Gastrocnemius medialis (tissue), 4 donors: ENCODE measurements around the gene OR6C3. TPM values are rescaled to one million over a fixed set of nuclear protein-coding genes. Genes with fewer than 3 reads are reported as not detected.
"Not testable (repeated sequence)": the region's sequence is repeated elsewhere in the genome, so short reads cannot be mapped to it uniquely, and the experiment has no call there.

Source experiments
- ATAC-seq, 2 donors: fragments of 150-250 bp; one replicate each; pipeline ENCODE4 v1.9.1; 2016
- DNase-seq, 2 donors: peaks; one replicate each; pipeline ENCODE4 v3.0.0-alpha.2; 2019
- H3K27ac ChIP-seq, 4 donors: fragments of 200-600 bp; sonication (generic); 1 replicate in 1 of 4; 2 replicates in 3 of 4; pipeline ENCODE4 v1.5.1; 2016 to 2018; ENCODE audit warnings: mild to moderate bottlenecking in 2 of 4, moderate library complexity in 1 of 4
- H3K27me3 ChIP-seq, 3 donors: fragments of 200-600 bp; sonication (generic) in 2 of 3; 1 replicate in 1 of 3; 2 replicates in 2 of 3; pipeline versions ENCODE4 v1.5.1 to v1.6.0; 2016 to 2019; ENCODE audit warnings: mild to moderate bottlenecking in 1 of 3, moderate library complexity in 1 of 3
- H3K36me3 ChIP-seq, 2 donors: fragments of 200-600 bp; sonication (generic) in 1 of 2; one replicate each; pipeline ENCODE4 v1.5.1; 2017 to 2018
- H3K4me1 ChIP-seq, 2 donors: fragments of 200-600 bp; sonication (generic) in 1 of 2; one replicate each; pipeline ENCODE4 v1.5.1; 2016 to 2017; ENCODE audit warnings: mild to moderate bottlenecking in 2 of 2
- H3K4me3 ChIP-seq, 4 donors: fragments of 200-600 bp; sonication (generic) in 3 of 4; 1 replicate in 1 of 4; 2 replicates in 3 of 4; pipeline ENCODE4 v1.5.1; 2016 to 2019; ENCODE audit warnings: mild to moderate bottlenecking in 2 of 4
- H3K9me3 ChIP-seq, 3 donors: fragments of 200-600 bp; sonication (generic) in 2 of 3; 1 replicate in 1 of 3; 2 replicates in 2 of 3; pipeline ENCODE4 v1.5.1; 2016 to 2019
- CTCF ChIP-seq, 5 experiments: fragments of 450-650 bp in 3 of 5; fragments of 200-600 bp in 2 of 5; sonication (generic) in 2 of 5; IDR thresholded peaks in 4 of 5; conservative IDR thresholded peaks in 1 of 5; 1 replicate in 4 of 5; 2 replicates in 1 of 5; pipeline ENCODE4 v1.5.1; 2016 to 2019; ENCODE audit warnings: antibody characterized with exemption in 5 of 5, mild to moderate bottlenecking in 3 of 5, moderate library complexity in 3 of 5
- POLR2A ChIP-seq, 2 donors: fragments of 450-650 bp; IDR thresholded peaks; one replicate each; pipeline ENCODE4 v1.6.1; 2017; ENCODE audit warnings: antibody characterized with exemption in 2 of 2, mild to moderate bottlenecking in 2 of 2, moderate library complexity in 2 of 2
- in situ Hi-C, 4 donors: fragments of 200-750 bp; cut with MboI; loops; one replicate each; pipeline versions ENCODE4 v1.15.0 to v1.8.0; 2017; ENCODE audit warnings: low sequenced_read_pairs in 4 of 4
- intact Hi-C: fragments of 100-400 bp; cut with DNase I; formaldehyde crosslinking; loops from one replicate; pipeline ENCODE4 v1.15.1; 2023; ENCODE audit warnings: low total_unique reads
- total RNA-seq, 4 donors: library from RNA; depleted of rRNA; stranded (reverse); fragments of >200 nt; gene quantifications; one replicate each; pipeline versions ENCODE4 v1.1.0 to v1.2.3, GENCODE V29; 2016

OR6C3 gene
- total RNA-seq, 4 donors from 2014 or later, result not detected

GRCh38 chr12:55320201-55320600 is 10.3 kb upstream of the OR6C3 start:
- intact Hi-C loops, result no loop called here
- no peak for DNase-seq
- H3K36me3 ChIP-seq, result no peaks in the 10 kb centered on the region
- no peaks in the 10 kb centered on the region for H3K27me3 ChIP-seq
- TF ChIP-seq CTCF (IDR thresholded peaks at IDR 0.05 in 4 of 5, conservative IDR thresholded peaks at IDR 0.05 in 1 of 5) (no peak), POLR2A (IDR thresholded peaks at IDR 0.05) (no peak)
- H3K4me3 ChIP-seq, result no peak overlapping the region
- in situ Hi-C loops, result no loop called here
- H3K4me1 ChIP-seq, result no peaks in the 10 kb centered on the region
- no peaks in the 10 kb centered on the region for H3K9me3 ChIP-seq
- H3K27ac ChIP-seq, result no peak overlapping the region
- no peak for ATAC-seq

GRCh38 chr12:55325801-55326200 is 4.7 kb upstream of the OR6C3 start:
- in situ Hi-C loops, H3K4me1 ChIP-seq, H3K36me3 ChIP-seq, H3K9me3 ChIP-seq, H3K27me3 ChIP-seq, H3K4me3 ChIP-seq, DNase-seq, H3K27ac ChIP-seq, intact Hi-C loops, ATAC-seq: not testable (repeated sequence)

- no peak overlapping the region for H3K27ac ChIP-seq
- ATAC-seq, result no peak
- in situ Hi-C loops (no loop called here), intact Hi-C loops (no loop called here)
- no peaks in the 10 kb centered on the region for H3K9me3 ChIP-seq
- no peaks in the 10 kb centered on the region for H3K4me1 ChIP-seq
- no peaks in the 10 kb centered on the region for H3K27me3 ChIP-seq
- TF ChIP-seq POLR2A (IDR thresholded peaks at IDR 0.05) (no peak), CTCF (IDR thresholded peaks at IDR 0.05 in 4 of 5, conservative IDR thresholded peaks at IDR 0.05 in 1 of 5) (no peak)
- no peak for DNase-seq
- no peak overlapping the region for H3K4me3 ChIP-seq
- no peaks in the 10 kb centered on the region for H3K36me3 ChIP-seq
Observed at GRCh38 chr12:55336002-55336401, 5.5 kb downstream of the OR6C3 start.

- H3K4me3 ChIP-seq, H3K4me1 ChIP-seq, H3K27me3 ChIP-seq, H3K9me3 ChIP-seq, H3K27ac ChIP-seq, ATAC-seq, H3K36me3 ChIP-seq, DNase-seq, intact Hi-C loops, in situ Hi-C loops: not testable (repeated sequence)
Observed at GRCh38 chr12:55355338-55355737, 24.8 kb downstream of the OR6C3 start.

GRCh38 chr12:55362675-55363074 is 32.1 kb downstream of the OR6C3 start, which contains the start of gene OR6C75:
OR6C75 (plus strand) TSS chr12:55362975; CDS start chr12:55365111, 2,136 bp downstream.
- in situ Hi-C loops, result no loop called here

More at GRCh38 chr12:55362675-55363074, 32.1 kb downstream of the OR6C3 start, which contains the start of gene OR6C75:
- Histone ChIP-seq H3K27ac (no peak within 1 kb of the TSS), H3K36me3 (no peaks in the 10 kb centered on the region), H3K4me3 (no peak within 1 kb of the TSS), H3K27me3 (no peaks in the 10 kb centered on the region), H3K4me1 (no peaks in the 10 kb centered on the region), H3K9me3 (no peaks in the 10 kb centered on the region)
- intact Hi-C loops, result no loop called here
- ATAC-seq (no peak), DNase-seq (no peak)
- TF ChIP-seq POLR2A (IDR thresholded peaks at IDR 0.05), result no peak
- TF ChIP-seq CTCF (IDR thresholded peaks at IDR 0.05 in 4 of 5, conservative IDR thresholded peaks at IDR 0.05 in 1 of 5), result no peak
